CD4-positive, alpha-beta T cell treated with Interleukin-4 for 4 hours (primary cell): ENCODE results near the gene SMIM5.
A peak's percentile ranks its signal among the peaks of the same experiment; 100 is the strongest.

ENCODE experiments used
- DNase-seq: peaks from one replicate; pipeline ENCODE4 v3.0.0-alpha.2; 2020

The SMIM5 gene

DNA sequence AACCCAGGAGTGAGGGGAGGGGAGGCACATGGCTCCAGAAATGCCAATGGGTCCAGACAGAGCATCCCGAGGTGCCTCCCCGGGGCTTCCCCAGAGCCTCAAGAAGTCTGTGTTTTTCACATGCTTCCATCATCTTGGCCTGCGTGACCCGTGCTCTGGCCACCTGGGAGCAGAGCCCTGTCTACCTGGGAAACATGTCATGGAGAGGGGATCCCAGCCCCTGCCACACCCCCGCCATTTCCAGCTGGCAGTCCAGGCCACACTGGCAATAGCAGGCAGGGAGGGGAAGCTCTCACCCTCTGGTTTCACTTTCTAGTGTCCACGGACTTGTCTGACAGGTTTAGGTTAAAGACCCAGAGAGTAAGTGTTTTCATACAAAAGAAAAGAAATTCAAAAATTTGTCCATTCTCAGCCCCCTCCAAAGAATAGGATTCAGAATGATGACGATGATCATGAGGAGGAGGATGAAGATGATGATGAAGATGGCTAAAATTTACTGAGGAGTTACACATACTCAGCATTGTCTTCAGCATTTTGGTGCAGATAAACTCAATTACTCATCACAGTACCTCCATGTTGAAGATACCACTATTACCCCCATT lies 9.0 kb downstream of the SMIM5 start:
- no peak for DNase-seq

DNA sequence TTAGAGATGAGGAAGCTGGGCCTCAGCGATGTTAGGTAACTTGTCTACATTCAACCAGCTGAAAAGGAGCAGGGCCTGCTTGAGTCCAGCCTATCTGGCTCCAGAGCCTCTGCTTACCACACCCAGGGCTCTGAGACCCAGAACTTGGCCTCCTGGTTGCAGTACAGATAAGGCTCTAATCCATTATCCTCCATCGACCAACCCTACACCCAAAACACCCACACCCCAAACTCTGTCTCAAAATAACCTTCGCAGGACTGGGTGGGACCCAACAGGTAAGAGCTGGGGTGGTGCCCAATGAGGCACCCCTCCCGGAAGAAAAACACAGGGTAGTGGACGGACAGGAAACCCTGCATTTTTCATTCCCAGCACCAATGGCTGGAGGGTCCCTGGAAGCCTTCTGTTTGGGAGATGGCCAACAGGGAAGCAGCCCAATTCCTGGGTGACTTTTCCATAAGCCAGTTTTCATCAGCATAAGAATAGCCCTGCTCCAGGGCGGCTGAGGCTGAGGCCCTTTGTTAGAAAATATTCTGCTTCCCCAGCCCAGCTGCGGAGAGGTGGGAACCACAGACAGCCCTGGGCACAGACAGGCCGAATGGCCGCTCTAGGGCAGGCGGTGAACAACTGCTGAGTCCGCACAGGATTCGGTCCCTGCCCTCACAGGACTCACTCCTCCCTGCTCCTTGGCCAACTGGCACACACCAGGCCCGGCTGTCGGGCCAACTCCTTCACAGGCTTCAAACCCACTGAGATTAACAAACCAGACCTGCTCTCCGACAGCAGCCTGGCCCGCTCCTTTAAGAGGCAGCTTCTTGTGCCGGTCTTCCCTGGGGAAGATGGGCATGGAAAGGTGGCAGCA lies 9.8 kb downstream of the SMIM5 start:
- DNase-seq, result no peak

DNA sequence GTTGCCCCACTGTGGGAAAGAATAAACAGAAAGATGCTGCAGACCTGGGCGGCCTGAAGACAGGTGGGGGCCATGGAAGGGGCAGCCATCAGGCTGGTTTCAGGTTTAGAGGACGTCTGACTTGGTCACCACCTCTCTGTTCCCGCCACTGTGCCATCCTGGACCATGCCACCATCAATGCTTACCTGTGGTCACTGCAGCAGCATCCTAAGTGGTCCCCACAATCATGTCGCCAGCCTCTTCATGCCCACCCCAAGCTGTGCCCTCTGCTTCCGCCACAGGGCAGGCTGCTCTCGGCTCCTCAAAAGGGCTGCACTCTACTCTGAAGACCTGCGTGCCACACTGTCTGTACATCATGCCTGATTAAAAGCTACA lies 10.4 kb downstream of the SMIM5 start:
- no peak for DNase-seq

DNA sequence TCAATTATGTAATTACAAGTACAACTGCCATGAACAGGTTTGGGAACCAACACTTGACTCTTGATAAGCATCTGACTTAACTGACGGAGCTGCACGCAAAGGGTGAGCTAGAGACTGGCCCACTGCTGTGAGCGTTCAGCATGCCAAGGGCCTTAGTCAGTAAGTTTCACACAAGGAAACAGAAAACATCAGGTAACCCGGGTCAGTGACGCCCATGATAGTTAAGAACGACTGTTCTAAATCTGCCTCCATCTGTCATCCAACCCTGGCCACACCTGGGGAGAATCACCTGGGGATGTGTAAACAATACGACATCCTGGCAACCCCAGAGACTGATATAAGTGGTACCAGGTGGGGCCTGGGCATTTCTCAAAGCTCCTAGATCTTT lies 12.3 kb downstream of the SMIM5 start:
- no peak for DNase-seq

DNA sequence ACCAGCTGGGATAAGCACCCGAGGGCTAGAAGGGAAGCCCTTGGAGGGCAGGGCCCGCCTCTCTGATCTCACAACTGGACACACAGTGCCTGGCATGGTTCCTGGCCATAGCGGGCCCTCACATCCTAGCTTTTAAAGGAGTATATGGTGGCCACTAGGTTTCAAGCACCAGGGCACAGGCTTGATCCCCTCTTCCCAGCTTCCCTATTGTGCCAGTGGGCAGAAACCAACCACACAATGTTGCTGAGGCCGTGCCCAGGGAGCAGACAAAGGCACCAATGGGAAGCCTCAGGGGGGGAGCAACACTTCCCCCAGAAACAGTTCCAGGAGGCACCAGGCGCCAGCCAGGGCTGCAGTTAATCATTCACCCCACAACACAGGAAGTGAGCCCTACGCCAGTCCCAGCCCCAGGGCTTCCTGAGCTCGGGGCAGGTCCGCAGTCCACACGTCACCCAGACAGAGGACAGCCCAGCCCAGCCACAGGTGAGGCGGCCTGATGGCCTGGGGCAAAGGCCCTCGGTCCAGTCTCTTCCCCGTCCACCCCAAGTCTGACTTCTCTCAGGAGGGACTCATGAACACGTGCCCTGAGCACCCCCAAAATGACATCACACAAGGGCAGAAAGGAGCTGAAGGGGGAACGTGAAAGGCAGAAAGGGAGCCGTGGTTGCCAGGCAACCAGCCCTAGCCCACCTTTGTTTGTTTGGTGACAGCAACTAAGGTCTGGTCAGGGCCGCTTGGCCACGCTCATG lies 12.8 kb downstream of the SMIM5 start:
- no peak for DNase-seq

DNA sequence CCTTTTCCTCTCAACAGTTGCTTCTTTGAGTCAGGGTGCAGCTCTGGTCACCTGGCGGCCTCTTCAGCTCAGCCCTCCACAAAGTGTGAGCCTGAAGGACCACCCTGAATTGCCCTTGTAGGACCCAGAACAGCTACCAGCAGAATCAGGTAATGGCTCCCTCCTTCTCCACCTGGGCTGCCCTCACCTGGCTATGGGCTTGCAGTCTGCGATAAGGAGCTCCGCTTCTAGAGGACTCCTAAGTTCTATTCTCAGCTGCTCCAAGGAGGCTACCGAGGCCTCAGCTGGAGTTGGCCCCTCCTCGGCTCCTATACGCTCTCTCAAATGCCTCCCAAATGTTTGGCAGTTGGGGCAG lies 13.4 kb downstream of the SMIM5 start:
- no peak for DNase-seq

DNA sequence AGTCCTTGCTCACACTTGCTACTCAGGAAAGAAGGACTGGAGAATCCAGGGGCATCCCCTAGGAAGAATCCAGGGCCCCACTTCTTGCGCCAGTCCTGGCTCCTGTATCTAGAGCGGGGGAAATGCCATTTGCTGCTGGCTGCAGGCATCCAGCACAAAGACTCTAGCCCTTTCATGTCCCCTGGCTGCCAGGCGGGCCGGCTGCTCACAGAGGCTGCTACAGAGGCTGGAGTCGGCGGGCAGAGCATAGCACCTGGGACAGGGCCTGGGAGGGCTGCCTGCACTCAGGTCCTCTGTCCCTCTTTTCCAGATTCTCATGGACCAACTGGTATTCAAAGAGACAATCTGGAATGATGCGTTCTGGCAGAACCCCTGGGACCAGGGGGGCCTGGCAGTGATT lies 13.8 kb downstream of the SMIM5 start:
- DNase-seq, result no peak

DNA sequence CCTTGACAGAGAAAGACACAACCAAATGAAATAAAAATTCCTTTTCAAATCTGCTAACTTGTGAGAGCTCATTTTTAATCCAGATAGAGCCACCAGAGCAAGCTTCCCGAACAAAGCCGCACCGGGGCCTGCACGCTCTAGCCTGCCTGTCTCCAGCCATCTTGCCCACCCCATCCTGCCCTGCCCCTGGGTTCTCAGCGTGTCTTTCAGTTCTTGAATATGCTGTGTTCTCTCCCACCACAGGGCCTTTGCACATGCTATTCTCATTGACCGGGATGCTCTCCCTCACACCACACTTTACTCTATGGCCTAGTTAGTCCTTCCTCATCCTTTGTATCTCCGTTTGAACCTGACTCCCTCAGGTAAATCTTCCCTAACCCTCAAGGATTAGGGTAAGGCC lies 14.7 kb downstream of the SMIM5 start:
- no peak for DNase-seq

DNA sequence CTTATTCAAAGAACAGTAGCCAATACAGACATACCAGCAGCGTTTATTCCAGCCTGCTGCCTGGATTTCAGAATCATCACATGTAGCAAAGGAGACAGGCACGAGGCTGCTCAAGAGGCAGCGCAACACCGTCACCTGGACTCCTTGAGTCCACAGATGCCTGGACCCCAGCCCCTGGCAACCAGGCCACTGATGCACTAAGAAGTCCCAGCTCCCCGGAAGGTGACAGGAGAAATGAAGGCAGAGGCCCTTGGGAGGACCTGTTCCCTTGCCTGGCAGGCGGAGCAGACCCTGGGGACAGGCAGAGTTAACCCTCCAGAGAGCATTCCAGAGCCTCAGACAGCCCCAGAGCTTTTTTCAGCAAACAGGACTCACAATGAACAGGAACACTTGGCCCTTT lies 16.5 kb downstream of the SMIM5 start:
- DNase-seq, result no peak

DNA sequence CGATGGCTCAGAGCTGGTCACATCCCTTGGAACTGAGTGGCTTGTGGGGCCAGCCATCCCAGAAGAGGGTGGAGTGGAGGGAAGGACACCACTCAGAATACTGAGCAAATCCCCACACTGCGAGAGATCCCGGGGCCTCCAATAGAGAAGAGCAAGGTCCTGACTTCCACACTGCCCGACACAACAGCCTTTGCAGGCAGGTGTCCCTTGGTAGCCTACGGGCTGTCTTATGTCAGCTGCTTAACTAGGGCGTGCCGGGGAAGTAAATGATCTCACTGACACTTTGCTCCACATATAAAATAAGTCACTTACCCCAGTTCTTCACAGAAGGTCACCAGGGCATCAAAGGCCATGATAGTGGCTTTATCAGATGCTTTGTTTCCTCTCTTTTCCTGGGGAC lies 17.6 kb downstream of the SMIM5 start:
- no peak for DNase-seq

DNA sequence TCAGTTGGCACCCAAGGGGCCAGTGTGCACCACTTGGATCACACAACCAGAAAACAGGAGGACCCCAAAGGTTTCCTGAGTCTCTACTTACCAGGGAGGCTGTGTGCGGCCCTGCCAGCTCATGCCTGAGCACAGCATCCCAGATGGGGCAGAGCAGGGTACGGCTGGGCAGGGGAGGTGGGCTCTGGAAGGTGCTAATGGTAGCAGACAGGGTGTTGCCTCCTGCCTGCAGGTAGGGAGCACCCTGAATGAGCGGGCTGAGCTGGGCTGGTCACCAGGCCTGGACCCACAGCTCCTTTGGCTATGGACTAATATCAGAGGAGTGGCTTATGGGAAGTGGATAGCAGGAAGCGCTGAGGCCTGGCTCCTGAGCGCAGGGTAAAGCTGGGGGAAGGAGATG lies 19.1 kb downstream of the SMIM5 start:
- no peak for DNase-seq

DNA sequence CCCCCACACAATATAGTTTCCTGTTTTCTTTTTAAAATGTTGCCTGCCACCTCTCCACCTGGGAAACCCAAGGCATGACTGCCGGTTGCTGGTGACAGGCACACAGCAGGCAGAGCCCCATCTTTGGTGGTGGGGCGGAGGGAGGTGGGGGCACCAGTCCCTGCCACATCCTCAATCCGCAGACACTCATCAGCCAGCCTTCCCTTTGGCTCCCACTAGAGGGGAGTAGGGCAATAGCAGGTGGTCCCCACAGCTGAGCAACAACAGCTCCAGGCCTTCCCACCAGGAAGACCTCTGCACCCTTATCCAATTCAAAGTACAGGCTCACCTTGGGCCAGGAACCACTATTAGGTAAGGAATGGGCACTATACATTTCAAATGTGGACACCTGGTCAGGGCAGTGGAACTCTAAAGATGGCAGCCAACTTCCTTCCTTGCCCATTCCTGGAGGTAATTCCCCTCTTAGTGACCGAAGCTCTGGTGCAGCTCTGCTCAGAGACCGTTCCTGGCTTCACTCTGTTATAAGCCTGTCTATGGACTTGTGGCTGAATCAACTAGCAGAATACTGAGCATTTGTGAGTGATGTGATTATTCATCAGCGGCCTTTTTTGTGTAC lies 19.8 kb downstream of the SMIM5 start:
- peak; percentile 14 for DNase-seq

DNA sequence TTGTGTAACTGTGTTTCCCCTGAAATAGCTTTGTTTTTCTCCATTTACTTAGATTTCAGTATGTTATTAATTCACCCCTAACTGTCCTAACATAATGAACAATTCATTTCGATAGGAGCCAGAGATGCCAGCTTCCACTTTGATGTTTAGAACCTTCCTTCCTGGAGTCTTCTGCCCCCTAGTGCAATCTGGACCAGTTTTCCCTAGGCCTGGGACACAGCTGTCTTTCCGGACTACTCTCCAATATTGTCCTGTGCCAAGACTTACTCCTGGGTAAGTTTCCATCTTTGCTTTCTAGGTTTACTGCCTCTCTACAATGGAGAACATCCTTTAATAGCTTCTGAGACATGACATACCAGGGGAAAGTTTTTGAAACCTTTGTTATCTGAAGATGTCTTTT lies 20.9 kb downstream of the SMIM5 start:
- DNase-seq, result no peak

DNA sequence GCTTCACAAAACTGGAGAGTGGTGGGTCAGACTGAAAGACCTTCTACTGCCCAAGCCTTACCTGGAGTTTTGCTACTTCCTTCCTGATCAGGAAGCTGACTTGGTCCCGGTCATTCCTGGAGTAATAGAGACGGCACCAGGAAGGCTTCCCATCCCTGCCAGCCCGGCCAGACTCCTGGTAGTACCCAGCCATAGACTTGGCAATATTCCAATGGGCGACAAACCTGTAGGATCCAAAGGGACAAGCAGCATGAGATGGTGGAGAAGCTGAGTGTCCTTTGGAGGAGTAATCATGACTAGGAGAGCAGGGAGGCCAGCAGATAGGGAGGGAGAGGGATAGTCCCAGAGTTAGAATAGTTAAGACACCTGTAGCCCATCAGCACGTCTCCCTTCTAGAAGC lies 25.0 kb downstream of the SMIM5 start:
- no peak for DNase-seq

DNA sequence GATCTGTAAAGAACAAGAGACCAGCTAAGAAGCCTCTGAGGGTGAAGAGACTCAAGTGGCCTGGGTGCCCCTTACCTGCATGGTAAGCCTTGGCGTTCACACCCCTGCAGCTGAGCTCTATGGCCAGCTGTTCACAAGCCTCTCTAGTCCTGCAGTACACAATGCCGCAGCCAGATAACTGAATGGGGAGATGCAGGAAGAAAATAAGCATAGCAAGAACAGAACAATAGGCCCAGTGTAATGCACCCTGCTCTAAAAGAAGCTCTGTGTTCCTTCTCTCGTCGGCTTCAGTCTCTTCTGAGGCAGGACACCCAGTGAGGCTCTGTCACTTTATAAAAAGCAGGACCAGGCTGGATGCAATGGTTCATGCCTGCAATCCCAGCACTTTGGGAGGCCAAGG lies 28.3 kb downstream of the SMIM5 start:
- DNase-seq, result no peak

DNA sequence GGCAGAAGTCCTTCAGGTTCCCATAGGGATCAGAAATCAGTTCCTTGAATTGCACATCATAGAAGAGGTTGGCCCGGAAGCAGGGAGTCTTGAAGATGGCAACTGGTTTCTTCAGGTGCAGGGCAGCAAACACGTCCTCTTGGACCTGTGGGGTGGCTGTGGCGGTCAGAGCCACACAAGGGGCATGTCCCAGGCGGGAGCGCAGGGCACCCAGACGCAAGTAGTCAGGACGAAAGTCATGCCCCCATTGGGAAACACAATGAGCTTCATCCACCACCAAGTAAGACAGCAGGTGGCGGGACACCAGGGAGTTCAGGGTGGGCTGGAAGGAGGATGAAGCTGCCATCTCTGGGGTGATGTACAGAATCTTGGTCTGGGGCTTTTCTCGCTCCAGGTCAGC lies 29.3 kb downstream of the SMIM5 start:
- DNase-seq, result no peak

DNA sequence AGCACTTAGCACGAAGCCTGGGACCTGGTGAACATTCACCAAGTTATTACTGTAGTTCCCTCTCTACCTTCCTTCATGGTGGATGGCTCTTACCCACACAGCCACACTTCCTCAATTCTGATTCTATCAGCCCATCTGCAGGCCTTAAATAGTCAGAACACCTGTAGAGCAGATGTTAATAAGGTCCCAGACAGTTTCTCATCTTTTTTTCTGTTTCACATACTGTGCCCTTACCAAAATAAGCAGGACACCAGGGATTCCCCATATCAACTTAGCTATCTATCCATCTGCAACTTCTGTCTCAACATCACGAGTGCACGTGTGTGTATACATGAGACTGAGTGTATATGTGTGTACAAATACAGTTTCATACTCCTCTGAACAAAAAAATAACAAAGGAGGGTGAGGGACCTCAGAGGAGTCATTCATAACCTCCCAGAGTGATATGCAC lies 30.9 kb downstream of the SMIM5 start:
- no peak for DNase-seq

DNA sequence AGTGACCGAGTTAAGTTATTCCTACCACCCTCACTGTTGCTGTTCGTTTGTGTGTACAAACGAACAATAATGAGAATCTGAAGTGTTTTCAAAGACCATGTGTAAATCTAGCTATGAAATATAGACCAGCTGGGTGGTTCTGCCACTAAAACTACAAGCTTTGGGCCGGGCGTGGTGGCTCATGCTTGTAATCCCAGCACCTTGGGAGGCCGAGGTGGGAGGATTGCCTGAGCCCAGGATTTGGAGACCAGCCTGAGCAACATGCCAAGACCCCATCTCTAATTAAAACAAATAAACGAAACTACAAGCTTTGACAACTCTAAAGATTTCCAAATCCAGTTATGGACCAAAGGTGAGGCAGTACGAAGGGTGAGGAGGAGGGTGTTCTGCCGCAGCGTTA lies 32.7 kb downstream of the SMIM5 start:
- DNase-seq, result no peak

DNA sequence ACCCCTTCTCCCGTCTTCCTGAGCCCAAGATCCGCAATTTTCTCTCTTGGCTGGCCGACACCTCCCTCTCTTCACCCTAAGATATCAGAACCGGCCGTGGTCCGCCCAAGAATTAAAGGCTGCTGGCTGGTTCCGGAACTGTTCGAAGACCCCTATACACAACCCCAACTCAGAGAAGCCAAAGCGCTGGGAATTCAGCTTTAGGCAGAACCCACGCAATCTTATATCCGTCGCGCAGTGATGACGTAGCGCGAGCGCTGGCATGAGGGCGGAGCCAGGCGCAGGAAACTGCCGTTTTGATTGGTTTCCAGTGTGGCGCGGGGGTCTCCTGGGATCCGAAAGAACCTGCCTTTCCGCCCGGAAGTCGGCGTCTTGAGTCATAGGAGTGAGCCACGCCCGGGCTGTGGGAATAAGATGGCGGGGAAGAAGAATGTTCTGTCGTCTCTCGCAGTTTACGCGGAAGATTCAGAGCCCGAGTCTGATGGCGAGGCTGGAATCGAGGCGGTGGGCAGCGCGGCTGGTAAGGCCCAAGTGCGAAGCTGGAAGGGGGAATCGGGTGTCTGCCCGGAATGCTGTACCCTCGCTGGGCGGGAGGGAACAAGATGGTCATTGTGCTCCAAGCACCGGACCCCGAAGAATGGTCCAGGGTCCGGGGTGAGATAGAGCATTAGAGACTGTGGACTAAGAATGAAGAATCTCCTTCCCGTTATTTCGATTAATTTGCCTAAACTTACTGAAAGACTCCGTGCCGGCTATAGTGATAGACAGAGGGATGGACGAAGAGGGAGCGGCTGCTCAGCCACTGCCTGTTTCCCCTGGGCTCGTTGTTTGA lies 33.9 kb downstream of the SMIM5 start, which contains the start of the genes RECQL5 and SAP30BP:
Gene RECQL5, minus strand, starts transcription at position 196 of the 832 bp plus-strand sequence. CDS start 597 bp downstream, outside the sequence.
Gene SAP30BP, plus strand, starts transcription at position 380 of the 832 bp plus-strand sequence. Its CDS starts 35 bp downstream, at position 415.
- peak; percentile 97 for DNase-seq

DNA sequence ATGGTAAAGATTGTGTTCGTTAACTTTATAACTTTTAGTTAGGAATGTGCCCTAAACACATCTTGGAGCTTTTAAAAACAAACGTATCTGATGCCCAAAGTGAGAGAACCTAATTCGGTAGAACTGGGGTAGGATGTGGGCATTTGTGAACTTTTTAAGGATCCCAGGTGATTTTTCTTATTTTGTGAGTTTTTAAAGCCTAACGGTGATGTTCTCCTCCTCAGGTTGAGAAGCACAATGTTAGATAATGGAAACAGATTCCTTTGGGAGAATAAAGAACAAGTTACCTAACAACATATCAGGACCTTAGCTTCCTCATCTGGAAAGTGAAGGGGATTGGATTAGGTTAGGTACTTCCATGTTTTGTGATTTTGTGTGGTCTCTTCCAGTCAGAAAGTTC lies 34.6 kb downstream of the SMIM5 start:
- no peak for DNase-seq

DNA sequence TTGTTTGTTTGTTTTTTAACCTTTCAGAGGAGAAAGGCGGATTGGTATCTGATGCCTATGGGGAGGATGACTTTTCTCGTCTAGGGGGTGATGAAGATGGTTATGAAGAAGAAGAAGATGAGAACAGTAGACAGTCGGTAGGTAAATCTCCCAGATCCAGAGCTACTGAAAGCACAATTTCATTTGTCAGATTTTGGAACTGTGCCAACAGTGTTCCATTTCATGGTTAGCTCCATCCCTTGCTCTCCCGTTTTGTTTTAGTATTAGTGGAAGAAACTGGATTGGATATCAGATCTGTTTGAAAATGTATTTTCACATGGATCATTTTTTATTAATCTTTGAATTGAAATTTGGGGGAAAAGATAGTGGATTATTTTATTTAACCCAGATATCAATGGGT lies 35.3 kb downstream of the SMIM5 start:
- DNase-seq, result no peak

DNA sequence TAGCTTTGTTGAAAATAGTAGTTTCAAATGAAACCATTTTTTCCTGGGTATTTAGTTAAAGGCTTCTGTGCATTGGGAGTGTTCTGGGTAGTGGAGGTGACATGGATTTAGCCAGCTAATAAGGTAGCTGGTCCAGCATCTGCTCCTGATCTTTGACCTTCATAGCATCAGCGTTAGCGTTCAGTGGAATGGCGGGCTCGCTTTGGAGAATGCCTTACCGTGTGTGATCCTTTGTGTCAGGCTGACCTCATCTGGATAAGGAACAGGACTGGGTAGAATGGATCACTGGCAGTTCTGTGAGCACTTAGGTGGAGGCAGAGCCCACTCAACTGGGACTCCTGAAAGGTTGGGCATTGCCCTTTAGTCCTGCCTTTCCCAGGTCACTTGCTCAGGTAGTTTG lies 37.6 kb downstream of the SMIM5 start:
- DNase-seq, result no peak

DNA sequence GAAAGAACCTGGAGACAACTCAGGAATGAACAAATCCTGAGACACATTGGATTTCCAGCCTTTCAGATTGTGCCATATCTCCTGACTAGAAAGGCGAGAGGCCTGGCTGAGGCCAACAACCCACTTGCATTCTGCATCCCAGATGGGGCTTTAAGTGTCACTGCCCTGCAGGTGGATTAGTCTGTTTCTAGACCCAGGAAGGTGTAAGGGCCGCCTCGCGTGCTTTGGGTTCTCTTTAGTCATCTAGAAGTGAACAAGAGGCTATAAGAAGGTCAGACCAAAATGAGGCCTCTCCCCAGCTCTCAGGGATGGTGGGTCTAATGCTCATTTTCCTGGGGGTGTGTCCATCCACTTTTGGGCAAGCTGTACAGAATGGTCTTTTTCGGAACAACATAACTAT lies 38.8 kb downstream of the SMIM5 start:
- no peak for DNase-seq
